HEK293 (cell line): ENCODE measurements around the gene RNF145.
A peak's percentile ranks its signal among the peaks of the same experiment; 100 is the strongest.

Experiments used
- GLIS2 ChIP-seq: fragments of 450-650 bp; formaldehyde crosslinking; IDR thresholded peaks from 2 replicates; pipeline ENCODE4 v1.5.1; 2016; ENCODE audit warnings: missing biosample characterization, missing genetic modification characterization
- HOXC10 ChIP-seq: sonication (generic); formaldehyde crosslinking; IDR thresholded peaks from 2 replicates; pipeline ENCODE4 v1.8.1; 2023; ENCODE audit warnings: mild to moderate bottlenecking, missing genetic modification reagents
- KLF10 ChIP-seq: fragments of 450-650 bp; IDR thresholded peaks from 2 replicates; pipeline ENCODE4 v1.5.1; 2018; ENCODE audit warnings: missing biosample characterization, mild to moderate bottlenecking, missing genetic modification characterization
- KLF16 ChIP-seq: fragments of 450-650 bp; formaldehyde crosslinking; IDR thresholded peaks from 2 replicates; pipeline ENCODE4 v1.5.1; 2017; ENCODE audit warnings: missing biosample characterization, missing genetic modification characterization
- KLF7 ChIP-seq: fragments of 450-650 bp; formaldehyde crosslinking; IDR thresholded peaks from 2 replicates; pipeline ENCODE4 v1.5.1; 2016; ENCODE audit warnings: missing biosample characterization, missing genetic modification characterization, borderline replicate concordance
- MZF1 ChIP-seq: fragments of 450-650 bp; formaldehyde crosslinking; IDR thresholded peaks from 2 replicates; pipeline ENCODE4 v1.5.1; 2017; ENCODE audit warnings: missing biosample characterization, missing genetic modification characterization, borderline replicate concordance
- SCRT2 ChIP-seq: fragments of 450-650 bp; formaldehyde crosslinking; IDR thresholded peaks from 2 replicates; pipeline ENCODE4 v1.5.1; 2016; ENCODE audit warnings: missing biosample characterization, missing genetic modification characterization
- SP2 ChIP-seq: fragments of 450-650 bp; formaldehyde crosslinking; IDR thresholded peaks from 2 replicates; pipeline ENCODE4 v1.5.1; 2016; ENCODE audit warnings: missing biosample characterization, missing genetic modification characterization
- SP3 ChIP-seq: fragments of 450-650 bp; formaldehyde crosslinking; IDR thresholded peaks from 2 replicates; pipeline ENCODE4 v1.5.1; 2016; ENCODE audit warnings: missing biosample characterization, missing genetic modification characterization
- ZNF133 ChIP-seq: fragments of 450-650 bp; formaldehyde crosslinking; IDR thresholded peaks from 2 replicates; pipeline ENCODE4 v1.5.1; 2016; ENCODE audit warnings: missing biosample characterization, missing genetic modification characterization
- ZNF138 ChIP-seq: fragments of 450-650 bp; formaldehyde crosslinking; IDR thresholded peaks from 2 replicates; pipeline ENCODE4 v1.5.1; 2016; ENCODE audit warnings: missing biosample characterization, missing genetic modification characterization, borderline replicate concordance
- ZNF16 ChIP-seq: fragments of 450-650 bp; formaldehyde crosslinking; IDR thresholded peaks from 2 replicates; pipeline ENCODE4 v1.5.1; 2016; ENCODE audit warnings: low read depth, missing biosample characterization, missing genetic modification characterization
- ZNF174 ChIP-seq: fragments of 450-650 bp; formaldehyde crosslinking; IDR thresholded peaks from 2 replicates; pipeline ENCODE4 v1.5.0; 2017; ENCODE audit warnings: missing biosample characterization, mild to moderate bottlenecking, missing genetic modification characterization
- ZNF311 ChIP-seq: fragments of 450-650 bp; formaldehyde crosslinking; IDR thresholded peaks from 2 replicates; pipeline ENCODE4 v1.5.1; 2017; ENCODE audit warnings: missing biosample characterization, missing genetic modification characterization, borderline replicate concordance
- ZNF324 ChIP-seq: fragments of 450-650 bp; formaldehyde crosslinking; IDR thresholded peaks from 2 replicates; pipeline ENCODE4 v1.5.1; 2016; ENCODE audit warnings: missing biosample characterization, missing genetic modification characterization
- ZNF341 ChIP-seq: fragments of 450-650 bp; formaldehyde crosslinking; IDR thresholded peaks from 2 replicates; pipeline ENCODE4; 2016; ENCODE audit warnings: low read depth, missing biosample characterization, missing genetic modification characterization
- ZNF391 ChIP-seq: fragments of 450-650 bp; formaldehyde crosslinking; IDR thresholded peaks from 2 replicates; pipeline ENCODE4 v1.5.1; 2016; ENCODE audit warnings: low read depth, missing biosample characterization, missing genetic modification characterization, borderline replicate concordance
- ZNF514 ChIP-seq: fragments of 450-650 bp; formaldehyde crosslinking; IDR thresholded peaks from 2 replicates; pipeline ENCODE4 v1.5.1; 2016; ENCODE audit warnings: missing biosample characterization, missing genetic modification characterization
- ZNF530 ChIP-seq: fragments of 450-650 bp; formaldehyde crosslinking; IDR thresholded peaks from 2 replicates; pipeline ENCODE4 v1.5.1; 2016; ENCODE audit warnings: low read depth, missing biosample characterization, missing genetic modification characterization
- ZNF791 ChIP-seq: fragments of 450-650 bp; formaldehyde crosslinking; IDR thresholded peaks from 2 replicates; pipeline ENCODE4 v1.5.1; 2016; ENCODE audit warnings: missing biosample characterization, missing genetic modification characterization
- ZSCAN16 ChIP-seq: fragments of 450-650 bp; formaldehyde crosslinking; IDR thresholded peaks from 2 replicates; pipeline ENCODE4 v1.5.1; 2016; ENCODE audit warnings: missing biosample characterization, missing genetic modification characterization
- ZXDB ChIP-seq: fragments of 450-650 bp; formaldehyde crosslinking; IDR thresholded peaks from 2 replicates; pipeline ENCODE4 v1.5.1; 2016; ENCODE audit warnings: missing biosample characterization, missing genetic modification characterization
- TF ChIP-seq, protein P1 (sequence below): fragments of 450-650 bp; formaldehyde crosslinking; IDR thresholded peaks from 2 replicates; pipeline ENCODE4 v1.5.1; 2016; ENCODE audit warnings: missing biosample characterization, missing genetic modification characterization, borderline replicate concordance
- TF ChIP-seq, protein P2 (sequence below): fragments of 450-650 bp; formaldehyde crosslinking; IDR thresholded peaks from 2 replicates; pipeline ENCODE4 v1.5.1; 2016; ENCODE audit warnings: missing biosample characterization, missing genetic modification characterization
- TF ChIP-seq, protein P3 (sequence below): fragments of 450-650 bp; formaldehyde crosslinking; IDR thresholded peaks from 2 replicates; pipeline ENCODE4 v1.5.1; 2017; ENCODE audit warnings: missing biosample characterization, missing genetic modification characterization
- TF ChIP-seq, protein P4 (sequence below): fragments of 450-650 bp; formaldehyde crosslinking; IDR thresholded peaks from 2 replicates; pipeline ENCODE4 v1.5.1; 2017; ENCODE audit warnings: missing biosample characterization, missing genetic modification characterization
- TF ChIP-seq, protein P5 (sequence below): fragments of 450-650 bp; formaldehyde crosslinking; IDR thresholded peaks from 2 replicates; pipeline ENCODE4 v1.5.1; 2017; ENCODE audit warnings: missing biosample characterization, missing genetic modification characterization
- TF ChIP-seq, protein P6 (sequence below): fragments of 450-650 bp; formaldehyde crosslinking; IDR thresholded peaks from 2 replicates; pipeline ENCODE4 v1.5.1; 2016; ENCODE audit warnings: missing biosample characterization, missing genetic modification characterization

Gene RNF145

DNA sequence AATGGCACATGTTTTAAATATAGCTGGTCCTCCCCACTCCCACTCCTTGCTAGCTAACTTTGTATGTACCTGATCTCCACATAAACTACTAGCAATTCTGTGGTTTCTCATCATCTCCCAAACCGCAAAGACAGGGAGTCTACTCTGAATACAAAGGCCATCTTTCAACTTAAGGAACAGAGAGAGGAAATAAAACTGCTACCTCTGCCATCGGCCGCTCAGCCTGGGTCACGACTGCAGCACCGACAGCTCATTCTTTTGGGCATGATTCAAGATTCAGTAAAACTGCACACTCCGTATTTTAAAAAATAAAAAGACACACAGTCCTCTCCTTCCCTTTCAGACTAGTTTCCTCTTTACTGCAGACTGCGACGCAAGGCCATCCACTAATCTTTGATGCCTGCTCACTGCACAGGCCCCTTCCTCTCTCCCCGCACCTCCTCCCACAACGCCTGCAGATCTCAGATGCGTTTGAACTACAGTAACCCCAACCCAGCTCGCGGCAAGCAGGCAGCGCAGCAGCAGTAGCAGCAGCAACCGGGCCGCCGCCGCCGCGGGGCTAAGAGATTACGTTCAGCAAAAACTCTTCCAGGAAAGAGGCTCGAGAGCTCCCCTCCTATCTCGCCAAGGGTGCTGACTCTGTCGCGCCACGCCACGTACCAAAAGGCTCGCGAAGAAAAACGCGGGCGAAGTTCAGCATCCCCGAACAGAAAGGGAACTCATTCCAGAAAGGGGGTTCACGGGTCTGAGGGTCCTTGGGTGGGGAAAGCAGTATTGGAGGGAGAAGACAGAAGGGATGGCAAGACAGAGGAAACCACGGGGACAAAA lies 1.5 kb downstream of the RNF145 start (continued):
- TF ChIP-seq ZNF174 (tag by site-specific recombination), result no peak
- TF ChIP-seq GLIS2, result no peak
- TF ChIP-seq, protein P1, sequence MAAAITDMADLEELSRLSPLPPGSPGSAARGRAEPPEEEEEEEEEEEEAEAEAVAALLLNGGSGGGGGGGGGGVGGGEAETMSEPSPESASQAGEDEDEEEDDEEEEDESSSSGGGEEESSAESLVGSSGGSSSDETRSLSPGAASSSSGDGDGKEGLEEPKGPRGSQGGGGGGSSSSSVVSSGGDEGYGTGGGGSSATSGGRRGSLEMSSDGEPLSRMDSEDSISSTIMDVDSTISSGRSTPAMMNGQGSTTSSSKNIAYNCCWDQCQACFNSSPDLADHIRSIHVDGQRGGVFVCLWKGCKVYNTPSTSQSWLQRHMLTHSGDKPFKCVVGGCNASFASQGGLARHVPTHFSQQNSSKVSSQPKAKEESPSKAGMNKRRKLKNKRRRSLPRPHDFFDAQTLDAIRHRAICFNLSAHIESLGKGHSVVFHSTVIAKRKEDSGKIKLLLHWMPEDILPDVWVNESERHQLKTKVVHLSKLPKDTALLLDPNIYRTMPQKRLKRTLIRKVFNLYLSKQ (tag by site-specific recombination), result no peak
- no peak for TF ChIP-seq MZF1 (tag by site-specific recombination)
- no peak for TF ChIP-seq HOXC10
- TF ChIP-seq ZXDB (tag by site-specific recombination), result 0 out of 2 replicates have a peak, but pooled peaks have one; percentile 29
- TF ChIP-seq, protein P2, sequence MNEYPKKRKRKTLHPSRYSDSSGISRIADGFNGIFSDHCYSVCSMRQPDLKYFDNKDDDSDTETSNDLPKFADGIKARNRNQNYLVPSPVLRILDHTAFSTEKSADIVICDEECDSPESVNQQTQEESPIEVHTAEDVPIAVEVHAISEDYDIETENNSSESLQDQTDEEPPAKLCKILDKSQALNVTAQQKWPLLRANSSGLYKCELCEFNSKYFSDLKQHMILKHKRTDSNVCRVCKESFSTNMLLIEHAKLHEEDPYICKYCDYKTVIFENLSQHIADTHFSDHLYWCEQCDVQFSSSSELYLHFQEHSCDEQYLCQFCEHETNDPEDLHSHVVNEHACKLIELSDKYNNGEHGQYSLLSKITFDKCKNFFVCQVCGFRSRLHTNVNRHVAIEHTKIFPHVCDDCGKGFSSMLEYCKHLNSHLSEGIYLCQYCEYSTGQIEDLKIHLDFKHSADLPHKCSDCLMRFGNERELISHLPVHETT (tag by site-specific recombination), result no peak
- TF ChIP-seq ZNF530 (tag by site-specific recombination), result no peak
- no peak; the same call in 1 of the 2 replicates for TF ChIP-seq SP3 (tag by site-specific recombination)
- TF ChIP-seq, protein P3, sequence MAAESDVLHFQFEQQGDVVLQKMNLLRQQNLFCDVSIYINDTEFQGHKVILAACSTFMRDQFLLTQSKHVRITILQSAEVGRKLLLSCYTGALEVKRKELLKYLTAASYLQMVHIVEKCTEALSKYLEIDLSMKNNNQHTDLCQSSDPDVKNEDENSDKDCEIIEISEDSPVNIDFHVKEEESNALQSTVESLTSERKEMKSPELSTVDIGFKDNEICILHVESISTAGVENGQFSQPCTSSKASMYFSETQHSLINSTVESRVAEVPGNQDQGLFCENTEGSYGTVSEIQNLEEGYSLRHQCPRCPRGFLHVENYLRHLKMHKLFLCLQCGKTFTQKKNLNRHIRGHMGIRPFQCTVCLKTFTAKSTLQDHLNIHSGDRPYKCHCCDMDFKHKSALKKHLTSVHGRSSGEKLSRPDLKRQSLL (tag by site-specific recombination), result no peak
- no peak for TF ChIP-seq ZSCAN16 (tag by site-specific recombination)
- no peak for TF ChIP-seq ZNF341 (tag by site-specific recombination)
- TF ChIP-seq ZNF133 (tag by site-specific recombination), result no peak
- TF ChIP-seq ZNF16 (tag by site-specific recombination), result no peak
- TF ChIP-seq SP2 (tag by site-specific recombination), result peak; percentile 44; the same call in 1 of the 2 replicates
- 0 out of 2 replicates have a peak, but pooled peaks have one; percentile 17 for TF ChIP-seq ZNF391
- TF ChIP-seq, protein P4, sequence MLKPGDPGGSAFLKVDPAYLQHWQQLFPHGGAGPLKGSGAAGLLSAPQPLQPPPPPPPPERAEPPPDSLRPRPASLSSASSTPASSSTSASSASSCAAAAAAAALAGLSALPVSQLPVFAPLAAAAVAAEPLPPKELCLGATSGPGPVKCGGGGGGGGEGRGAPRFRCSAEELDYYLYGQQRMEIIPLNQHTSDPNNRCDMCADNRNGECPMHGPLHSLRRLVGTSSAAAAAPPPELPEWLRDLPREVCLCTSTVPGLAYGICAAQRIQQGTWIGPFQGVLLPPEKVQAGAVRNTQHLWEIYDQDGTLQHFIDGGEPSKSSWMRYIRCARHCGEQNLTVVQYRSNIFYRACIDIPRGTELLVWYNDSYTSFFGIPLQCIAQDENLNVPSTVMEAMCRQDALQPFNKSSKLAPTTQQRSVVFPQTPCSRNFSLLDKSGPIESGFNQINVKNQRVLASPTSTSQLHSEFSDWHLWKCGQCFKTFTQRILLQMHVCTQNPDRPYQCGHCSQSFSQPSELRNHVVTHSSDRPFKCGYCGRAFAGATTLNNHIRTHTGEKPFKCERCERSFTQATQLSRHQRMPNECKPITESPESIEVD (tag by site-specific recombination), result no peak; the same call in 1 of the 2 replicates
- TF ChIP-seq ZNF324, result no peak
- TF ChIP-seq SCRT2 (tag by site-specific recombination), result no peak
- TF ChIP-seq ZNF514 (tag by site-specific recombination), result no peak
- TF ChIP-seq, protein P5, sequence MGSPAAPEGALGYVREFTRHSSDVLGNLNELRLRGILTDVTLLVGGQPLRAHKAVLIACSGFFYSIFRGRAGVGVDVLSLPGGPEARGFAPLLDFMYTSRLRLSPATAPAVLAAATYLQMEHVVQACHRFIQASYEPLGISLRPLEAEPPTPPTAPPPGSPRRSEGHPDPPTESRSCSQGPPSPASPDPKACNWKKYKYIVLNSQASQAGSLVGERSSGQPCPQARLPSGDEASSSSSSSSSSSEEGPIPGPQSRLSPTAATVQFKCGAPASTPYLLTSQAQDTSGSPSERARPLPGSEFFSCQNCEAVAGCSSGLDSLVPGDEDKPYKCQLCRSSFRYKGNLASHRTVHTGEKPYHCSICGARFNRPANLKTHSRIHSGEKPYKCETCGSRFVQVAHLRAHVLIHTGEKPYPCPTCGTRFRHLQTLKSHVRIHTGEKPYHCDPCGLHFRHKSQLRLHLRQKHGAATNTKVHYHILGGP (tag by site-specific recombination), result no peak
- TF ChIP-seq KLF10, result no peak
- no peak for TF ChIP-seq KLF16 (tag by site-specific recombination)
- TF ChIP-seq KLF7 (tag by site-specific recombination), result no peak
- TF ChIP-seq, protein P6, sequence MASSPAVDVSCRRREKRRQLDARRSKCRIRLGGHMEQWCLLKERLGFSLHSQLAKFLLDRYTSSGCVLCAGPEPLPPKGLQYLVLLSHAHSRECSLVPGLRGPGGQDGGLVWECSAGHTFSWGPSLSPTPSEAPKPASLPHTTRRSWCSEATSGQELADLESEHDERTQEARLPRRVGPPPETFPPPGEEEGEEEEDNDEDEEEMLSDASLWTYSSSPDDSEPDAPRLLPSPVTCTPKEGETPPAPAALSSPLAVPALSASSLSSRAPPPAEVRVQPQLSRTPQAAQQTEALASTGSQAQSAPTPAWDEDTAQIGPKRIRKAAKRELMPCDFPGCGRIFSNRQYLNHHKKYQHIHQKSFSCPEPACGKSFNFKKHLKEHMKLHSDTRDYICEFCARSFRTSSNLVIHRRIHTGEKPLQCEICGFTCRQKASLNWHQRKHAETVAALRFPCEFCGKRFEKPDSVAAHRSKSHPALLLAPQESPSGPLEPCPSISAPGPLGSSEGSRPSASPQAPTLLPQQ (tag by site-specific recombination), result no peak
- TF ChIP-seq ZNF138 (tag by site-specific recombination), result no peak
- no peak for TF ChIP-seq ZNF791 (tag by site-specific recombination)
- no peak for TF ChIP-seq ZNF311
